Liver (tissue), 9 donors: ENCODE results near the gene ELAVL2. TPM values are rescaled to one million over a fixed set of nuclear protein-coding genes. Genes with fewer than 3 reads are reported as not detected.

Experiments
- DNase-seq: peaks from one replicate; pipeline ENCODE4 v3.0.0-alpha.2; 2017; ENCODE audit warnings: low spot score
- H3K27ac ChIP-seq, 2 donors: one replicate each; pipeline ENCODE4 v1.7.0; 2013; ENCODE audit warnings: inconsistent platforms in 2 of 2, low read length in 2 of 2, control low read depth in 1 of 2, low read depth in 1 of 2, mild to moderate bottlenecking in 1 of 2
- H3K27me3 ChIP-seq, 4 donors: one replicate each; pipeline versions ENCODE4 v1.6.1 to v1.7.0; 2013; ENCODE audit warnings: low read length in 3 of 4, inconsistent platforms in 1 of 4, mild to moderate bottlenecking in 1 of 4, moderate library complexity in 1 of 4; ENCODE audit not compliant: control insufficient read depth in 4 of 4, insufficient read depth in 4 of 4
- H3K36me3 ChIP-seq, 4 donors: one replicate each; pipeline versions ENCODE4 v1.6.1 to v1.7.0; 2013; ENCODE audit warnings: low read length in 3 of 4, mild to moderate bottlenecking in 3 of 4, low read depth in 1 of 4, moderate library complexity in 1 of 4; ENCODE audit not compliant: control insufficient read depth in 4 of 4, insufficient read depth in 3 of 4
- H3K4me1 ChIP-seq, 4 donors: one replicate each; pipeline versions ENCODE4 v1.6.1 to v1.7.0; 2013; ENCODE audit warnings: low read length in 3 of 4, mild to moderate bottlenecking in 3 of 4, moderate library complexity in 1 of 4; ENCODE audit not compliant: control insufficient read depth in 4 of 4, insufficient read depth in 4 of 4
- H3K4me3 ChIP-seq, 3 donors: one replicate each; pipeline versions ENCODE4 v1.6.1 to v1.7.0; 2013; ENCODE audit warnings: low read length in 3 of 3, control low read depth in 1 of 3, low read depth in 1 of 3, mild to moderate bottlenecking in 1 of 3
- H3K9ac ChIP-seq, 2 donors: one replicate each; pipeline ENCODE4 v1.7.0; 2013; ENCODE audit warnings: low read length in 2 of 2, mild to moderate bottlenecking in 2 of 2, moderate library complexity in 2 of 2, control low read depth in 1 of 2, low read depth in 1 of 2
- H3K9me3 ChIP-seq, 4 donors: one replicate each; pipeline versions ENCODE4 v1.6.1 to v1.7.0; 2013; ENCODE audit warnings: low read length in 3 of 4; ENCODE audit not compliant: control insufficient read depth in 4 of 4
- ATF3 ChIP-seq: IDR thresholded peaks from 2 replicates; pipeline ENCODE4 v1.6.1; 2016; ENCODE audit warnings: antibody characterized with exemption
- CTCF ChIP-seq: fragments of 150-350 bp; IDR thresholded peaks from 2 replicates; pipeline ENCODE4 v1.5.1; 2017; ENCODE audit warnings: improper control_type of control experiment, low read depth, low read length; ENCODE audit not compliant: missing input control
- EGR1 ChIP-seq, 2 donors: IDR thresholded peaks; 2 replicates each; pipeline ENCODE4 v1.6.1; 2016 to 2018; ENCODE audit warnings: antibody characterized with exemption in 2 of 2, low read depth in 2 of 2
- FOXA1 ChIP-seq: IDR thresholded peaks from 2 replicates; pipeline ENCODE4 v1.6.1; 2016; ENCODE audit warnings: antibody characterized with exemption
- FOXA2 ChIP-seq: IDR thresholded peaks from 2 replicates; pipeline ENCODE4 v1.6.1; 2016; ENCODE audit warnings: antibody characterized with exemption
- GABPA ChIP-seq, 2 donors: IDR thresholded peaks in 1 of 2; conservative IDR thresholded peaks in 1 of 2; 2 replicates each; pipeline ENCODE4 v1.6.1; 2016; ENCODE audit warnings: antibody characterized with exemption in 2 of 2, mild to moderate bottlenecking in 1 of 2, moderate library complexity in 1 of 2
- HNF4A ChIP-seq, 2 donors: conservative IDR thresholded peaks; 2 replicates each; pipeline ENCODE4 v1.6.1; 2016; ENCODE audit warnings: antibody characterized with exemption in 2 of 2, mild to moderate bottlenecking in 2 of 2
- HNF4G ChIP-seq: IDR thresholded peaks from 2 replicates; pipeline ENCODE4 v1.6.1; 2016; ENCODE audit warnings: antibody characterized with exemption
- JUND ChIP-seq, 2 donors: IDR thresholded peaks; 2 replicates each; pipeline ENCODE4 v1.6.1; 2016; ENCODE audit warnings: antibody characterized with exemption in 2 of 2
- MAX ChIP-seq: IDR thresholded peaks from 2 replicates; pipeline ENCODE4 v1.6.1; 2016; ENCODE audit warnings: antibody characterized with exemption
- NR2F2 ChIP-seq: IDR thresholded peaks from 2 replicates; pipeline ENCODE4 v1.6.1; 2016; ENCODE audit warnings: antibody characterized with exemption
- RAD21 ChIP-seq, 2 donors: IDR thresholded peaks; 2 replicates each; pipeline ENCODE4 v1.6.1; 2016; ENCODE audit warnings: antibody characterized with exemption in 2 of 2, mild to moderate bottlenecking in 2 of 2
- REST ChIP-seq: IDR thresholded peaks from 2 replicates; pipeline ENCODE4 v1.6.1; 2016; ENCODE audit warnings: antibody characterized with exemption, mild to moderate bottlenecking
- RXRA ChIP-seq, 2 donors: IDR thresholded peaks; 2 replicates each; pipeline ENCODE4 v1.6.1; 2017 to 2018; ENCODE audit warnings: antibody characterized with exemption in 2 of 2, mild to moderate bottlenecking in 1 of 2
- SP1 ChIP-seq: IDR thresholded peaks from 2 replicates; pipeline ENCODE4 v1.6.1; 2018; ENCODE audit warnings: antibody characterized with exemption, mild to moderate bottlenecking
- TAF1 ChIP-seq: conservative IDR thresholded peaks from 2 replicates; pipeline ENCODE4 v1.6.1; 2016; ENCODE audit warnings: antibody characterized with exemption, mild to moderate bottlenecking
- YY1 ChIP-seq: IDR thresholded peaks from 2 replicates; pipeline ENCODE4 v1.6.1; 2016; ENCODE audit warnings: antibody characterized with exemption, mild to moderate bottlenecking
- ZBTB33 ChIP-seq: IDR thresholded peaks from 2 replicates; pipeline ENCODE4 v1.6.1; 2016; ENCODE audit warnings: antibody characterized with exemption
- WGBS: extraction: QIAGEN DNeasy Blood & Tissue Kit; methylation state at CpG from one replicate; pipeline ENCODE4 v1.1.7; 2013; 5-methylcytosine and 5-hydroxymethylcytosine counted together
- polyA plus RNA-seq, 2 donors: library from polyadenylated mRNA; stranded (reverse) in 1 of 2; unstranded in 1 of 2; fragments of 200-250 nt in 1 of 2; fragments of >200 nt in 1 of 2; fragmentation: Nextera tagmentation in 1 of 2; extraction: Ambion mirVana in 1 of 2; gene quantifications; one replicate each; pipeline versions ENCODE4 v1.2.1 to v1.2.3, GENCODE V29; 2013 to 2015
- total RNA-seq, 2 donors: library from RNA; depleted of rRNA; stranded (reverse); fragments of >200 nt; gene quantifications; one replicate each; pipeline ENCODE4 v1.2.3, GENCODE V29; 2014
- donor health status: healthy.
- donor health status: healthy.
- donor health status: healthy.
- donor health status: healthy.
- donor health status: healthy.

ELAVL2 gene
- total and polyA plus RNA-seq, 4 donors = 0.19 TPM; not detected in 3

GRCh38 chr9:23777328-23777727 is 48.7 kb downstream of the ELAVL2 start:
- TF ChIP-seq RXRA (IDR thresholded peaks at IDR 0.05) (no peak), FOXA2 (no peak), HNF4G (no peak), HNF4A (conservative IDR thresholded peaks at IDR 0.05) (no peak), YY1 (no peak), SP1 (no peak), ZBTB33 (no peak), CTCF (no peak), FOXA1 (no peak), GABPA (IDR thresholded peaks at IDR 0.05 in 1 of 2, conservative IDR thresholded peaks at IDR 0.05 in 1 of 2) (no peak), ATF3 (no peak), TAF1 (no peak), RAD21 (IDR thresholded peaks at IDR 0.05) (no peak), REST (no peak), EGR1 (IDR thresholded peaks at IDR 0.05; ENCODE audit: low read depth in 2 of 2) (no peak), MAX (no peak), JUND (IDR thresholded peaks at IDR 0.05) (no peak), NR2F2 (no peak)
- WGBS = 63% methylated on average over 5 of the region's 5 CpGs

More at GRCh38 chr9:23777328-23777727, 48.7 kb downstream of the ELAVL2 start:
- H3K27ac ChIP-seq = no peak overlapping the region
- no peak overlapping the region for H3K9ac ChIP-seq
- H3K4me3 ChIP-seq = no peak overlapping the region
- H3K36me3 ChIP-seq = no peaks in the 10 kb centered on the region
- H3K4me1 ChIP-seq = no peaks in the 10 kb centered on the region
- DNase-seq = no peak
- peaks cover 0 to 5% (median 0%) of the 10 kb centered on the region in 4 donors for H3K27me3 ChIP-seq
- no peaks in the 10 kb centered on the region for H3K9me3 ChIP-seq
